Endothelial cell (in vitro differentiated cells): Measurements from ENCODE around the gene PATZ1. TPM values are rescaled to one million over a fixed set of nuclear protein-coding genes. Genes with fewer than 3 reads are reported as not detected.

ENCODE experiments used
- DNase-seq: peaks from one replicate; pipeline ENCODE4 v3.0.0; 2021; ENCODE audit warnings: low spot score
- H3K27ac Mint-ChIP-seq: one replicate; pipeline ENCODE4 v1.8.0; 2021; ENCODE audit warnings: mixed read lengths, inconsistent platforms; ENCODE audit not compliant: unreplicated experiment
- H3K27me3 Mint-ChIP-seq: one replicate; pipeline ENCODE4 v1.8.0; 2021; ENCODE audit warnings: mild to moderate bottlenecking, moderate library complexity, mixed read lengths, inconsistent platforms; ENCODE audit not compliant: unreplicated experiment
- H3K36me3 Mint-ChIP-seq: one replicate; pipeline ENCODE4 v1.8.0; 2021; ENCODE audit warnings: mild to moderate bottlenecking, low read depth, mixed read lengths, inconsistent platforms; ENCODE audit not compliant: unreplicated experiment
- H3K4me1 Mint-ChIP-seq: one replicate; pipeline ENCODE4 v1.8.0; 2021; ENCODE audit warnings: mild to moderate bottlenecking, mixed read lengths, inconsistent platforms; ENCODE audit not compliant: unreplicated experiment
- H3K4me3 Mint-ChIP-seq: one replicate; pipeline ENCODE4 v1.8.0; 2021; ENCODE audit warnings: mild to moderate bottlenecking, mixed read lengths, inconsistent platforms; ENCODE audit not compliant: unreplicated experiment
- H3K9me3 Mint-ChIP-seq: one replicate; pipeline ENCODE4 v1.8.0; 2021; ENCODE audit warnings: mixed read lengths, inconsistent platforms; ENCODE audit not compliant: unreplicated experiment
- CTCF ChIP-seq: fragments of 200-600 bp; sonication (generic); IDR thresholded peaks from one replicate; pipeline ENCODE4 v1.5.0; 2021; ENCODE audit warnings: antibody characterized with exemption; ENCODE audit not compliant: unreplicated experiment
- total RNA-seq: library from RNA; stranded (reverse); fragmentation: NEBNext Ultra II Directional; extraction: Animal tissue kit (Norgen Biotek cat#: 25700); gene quantifications from one replicate; pipeline ENCODE4 v1.2.1, GENCODE V29; 2021; ENCODE audit not compliant: unreplicated experiment

PATZ1 gene
- total RNA-seq, 1 donor from 2014 or later = 54.0 TPM

DNA sequence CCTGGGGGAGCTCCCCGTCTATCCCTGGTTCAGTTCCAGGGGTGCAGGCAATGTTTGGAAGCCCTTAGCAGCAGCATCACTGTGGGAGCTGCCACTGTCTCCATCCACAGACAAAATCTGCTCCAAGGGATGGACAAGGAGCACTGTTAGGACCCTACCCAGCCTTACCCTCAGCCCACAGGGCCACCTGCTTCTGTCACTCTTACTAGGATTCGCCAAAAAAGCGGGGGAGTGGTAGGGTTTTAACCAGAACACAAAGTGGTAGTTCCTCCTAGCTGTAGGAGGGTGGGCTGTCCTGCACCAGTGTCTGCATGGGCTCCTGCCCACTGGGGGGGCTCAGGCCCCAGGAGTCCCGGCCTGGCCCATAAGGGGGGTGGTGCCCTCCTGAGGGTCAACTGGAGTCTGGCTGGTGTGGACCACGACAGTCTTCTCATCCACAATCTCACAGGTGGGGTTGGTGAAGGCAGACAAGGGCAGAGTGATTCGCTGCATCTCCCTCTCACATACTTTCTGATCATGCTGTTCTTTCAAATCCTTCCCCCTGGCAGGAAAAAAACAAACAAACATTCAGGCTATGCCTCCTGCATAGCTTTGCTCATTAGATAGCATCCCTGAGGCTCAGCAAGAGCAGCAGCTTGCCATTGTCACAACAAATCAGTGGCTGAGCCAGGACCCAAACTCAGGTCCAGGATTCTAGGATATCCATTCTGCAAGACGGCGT, 63.2 kb downstream of the PATZ1 start:
- H3K36me3 Mint-ChIP-seq = peaks cover 46% of the 10 kb centered on the region
- peaks cover 48% of the 10 kb centered on the region for H3K4me1 Mint-ChIP-seq
- H3K4me3 Mint-ChIP-seq = peak overlapping the region; percentile 15
- H3K9me3 Mint-ChIP-seq = no peaks in the 10 kb centered on the region
- H3K27me3 Mint-ChIP-seq = peaks cover 22% of the 10 kb centered on the region
- peak overlapping the region; percentile 25 for H3K27ac Mint-ChIP-seq
- no peak for TF ChIP-seq CTCF
- no peak for DNase-seq

- H3K4me3 Mint-ChIP-seq = no peak overlapping the region
- peaks cover 47% of the 10 kb centered on the region for H3K36me3 Mint-ChIP-seq
- H3K9me3 Mint-ChIP-seq = no peaks in the 10 kb centered on the region
- no peak for TF ChIP-seq CTCF
- peaks cover 48% of the 10 kb centered on the region for H3K4me1 Mint-ChIP-seq
- no peak for DNase-seq
- no peak overlapping the region for H3K27ac Mint-ChIP-seq
- H3K27me3 Mint-ChIP-seq = peaks cover 24% of the 10 kb centered on the region
Observed at GRCh38 chr22:31281733-31282132, 64.4 kb downstream of the PATZ1 start.

DNA sequence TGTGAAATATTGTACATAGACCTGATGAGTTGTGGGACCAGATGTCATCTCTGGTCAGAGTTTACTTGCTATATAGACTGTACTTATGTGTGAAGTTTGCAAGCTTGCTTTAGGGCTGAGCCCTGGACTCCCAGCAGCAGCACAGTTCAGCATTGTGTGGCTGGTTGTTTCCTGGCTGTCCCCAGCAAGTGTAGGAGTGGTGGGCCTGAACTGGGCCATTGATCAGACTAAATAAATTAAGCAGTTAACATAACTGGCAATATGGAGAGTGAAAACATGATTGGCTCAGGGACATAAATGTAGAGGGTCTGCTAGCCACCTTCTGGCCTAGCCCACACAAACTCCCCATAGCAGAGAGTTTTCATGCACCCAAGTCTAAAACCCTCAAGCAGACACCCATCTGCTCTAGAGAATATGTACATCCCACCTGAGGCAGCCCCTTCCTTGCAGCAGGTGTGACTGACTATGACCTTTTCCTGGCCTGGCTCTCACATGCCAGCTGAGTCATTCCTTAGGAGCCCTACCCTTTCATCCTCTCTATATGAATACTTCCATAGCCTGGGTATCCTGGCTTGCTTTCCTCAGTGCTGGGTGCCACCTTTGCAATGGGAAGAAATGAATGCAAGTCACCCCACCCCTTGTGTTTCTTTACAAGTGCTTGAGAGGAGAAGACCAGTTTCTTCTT, 66.2 kb downstream of the PATZ1 start:
- Mint-ChIP-seq H3K27me3 (peaks cover 18% of the 10 kb centered on the region), H3K27ac (peak overlapping the region; percentile 53), H3K9me3 (no peaks in the 10 kb centered on the region), H3K4me1 (peaks cover 35% of the 10 kb centered on the region), H3K4me3 (peak overlapping the region; percentile 16), H3K36me3 (peaks cover 52% of the 10 kb centered on the region)
- DNase-seq = no peak
- TF ChIP-seq CTCF = no peak

GRCh38 chr22:31279327-31279669, 66.8 kb downstream of the PATZ1 start:
- no peaks in the 10 kb centered on the region for H3K9me3 Mint-ChIP-seq
- H3K4me1 Mint-ChIP-seq = peaks cover 28% of the 10 kb centered on the region
- H3K36me3 Mint-ChIP-seq = peaks cover 57% of the 10 kb centered on the region
- DNase-seq = no peak
- peak overlapping the region; percentile 53 for H3K27ac Mint-ChIP-seq
- H3K4me3 Mint-ChIP-seq = peak overlapping the region; percentile 16
- H3K27me3 Mint-ChIP-seq = peaks cover 18% of the 10 kb centered on the region
- no peak for TF ChIP-seq CTCF
